ENCODE data around the gene NFKB1.
A peak's percentile ranks its signal among the peaks of the same experiment; 100 is the strongest.

NFKB1 gene

DNA sequence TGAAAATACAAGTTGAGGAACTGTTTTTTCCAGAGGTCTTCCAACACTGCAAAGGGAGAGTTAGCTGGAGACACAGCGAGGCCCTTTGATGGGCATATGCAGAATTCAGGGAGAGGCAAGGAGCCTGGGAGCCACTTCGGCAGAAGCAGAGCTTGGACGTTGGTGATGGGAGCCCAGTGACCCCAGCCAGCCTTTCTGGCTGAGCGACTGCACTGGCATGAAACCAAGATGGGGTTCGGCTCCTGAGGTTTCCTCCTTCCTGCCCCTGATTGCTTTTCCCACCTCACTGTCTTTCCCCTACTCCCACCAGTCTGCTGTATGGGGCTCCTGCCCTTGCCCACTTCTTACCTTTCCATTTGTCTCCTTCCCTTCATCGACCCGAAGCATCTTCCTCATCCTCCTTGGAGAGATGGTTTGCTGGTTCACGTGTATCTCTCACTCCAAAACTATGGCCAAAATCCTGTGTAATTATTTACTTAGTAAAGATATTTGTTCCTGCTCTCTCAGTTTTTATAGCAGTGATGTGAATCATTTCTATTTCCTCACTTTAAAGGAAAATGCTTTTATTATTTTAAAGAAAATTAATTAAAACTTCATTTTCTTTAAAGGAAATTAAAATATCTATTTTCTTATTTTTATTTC is 100.5 kb downstream of the NFKB1 start:
- no peak overlapping the region for H3K9ac ChIP-seq
- peaks cover 98 to 100% (median 100%) of the 10 kb centered on the region in 11 experiments for H3K36me3 ChIP-seq
- H3K9me3 ChIP-seq (replicated peaks in 1 of 11) = no peaks in the 10 kb centered on the region
- H3K4me1 ChIP-seq = peaks cover 0 to 23% (median 0%) of the 10 kb centered on the region in 10 experiments; a peak in 6 of 20 replicates
- no peak overlapping the region for H3K27ac ChIP-seq
- H3K4me3 ChIP-seq = no peak overlapping the region
- no peak overlapping the region for H3K4me2 ChIP-seq
- H3K27me3 ChIP-seq = no peaks in the 10 kb centered on the region
- TF ChIP-seq Cebpa-rat (IDR thresholded peaks at IDR 0.05) = no peak
- H4K20me1 ChIP-seq = peaks cover 0 to 9% (median 0%) of the 10 kb centered on the region in 11 experiments; a peak in 2 of 22 replicates

DNA sequence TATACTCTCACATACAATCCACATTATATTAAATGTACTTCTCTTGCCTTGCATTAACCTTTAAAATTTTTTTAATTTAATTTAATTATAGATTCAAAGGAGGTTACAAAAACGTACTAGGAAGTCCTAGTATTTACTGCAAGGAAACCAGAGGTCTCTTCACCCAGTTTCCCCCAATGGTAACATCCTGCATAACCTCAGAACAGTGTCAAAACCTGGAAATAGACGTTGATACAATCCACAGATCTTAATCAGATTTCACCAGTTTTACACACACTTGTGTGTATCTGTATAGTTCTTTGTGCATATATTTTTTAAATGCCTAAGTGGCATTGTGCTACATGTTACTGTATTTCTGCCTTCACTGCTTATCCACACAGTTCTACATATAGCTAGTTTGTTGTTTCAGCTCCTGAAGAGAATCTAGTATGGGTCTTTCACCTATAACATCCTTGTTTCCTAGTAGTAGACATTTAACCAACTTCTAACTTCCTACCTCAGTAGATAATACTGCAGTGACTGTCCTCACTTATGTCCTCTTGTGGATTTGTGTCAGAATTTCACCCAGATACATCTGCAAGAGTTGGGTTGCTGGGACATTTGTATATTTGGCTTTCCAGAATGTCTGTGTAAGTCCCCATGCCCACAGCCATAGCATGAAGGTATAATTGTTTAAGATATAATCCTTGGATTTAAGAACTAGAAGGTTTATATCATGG is 103.2 kb downstream of the NFKB1 start:
- no peak overlapping the region for H3K27ac ChIP-seq
- H3K4me1 ChIP-seq = peaks cover 0 to 3% (median 1%) of the 10 kb centered on the region in 10 experiments; a peak in 6 of 20 replicates
- no peaks in the 10 kb centered on the region for H3K9me3 ChIP-seq (replicated peaks in 1 of 11)
- peaks cover 98 to 100% (median 100%) of the 10 kb centered on the region in 11 experiments for H3K36me3 ChIP-seq
- no peak overlapping the region for H3K9ac ChIP-seq
- H3K4me3 ChIP-seq = no peak overlapping the region
- TF ChIP-seq Cebpa-rat (IDR thresholded peaks at IDR 0.05) = no peak
- peaks cover 0 to 4% (median 0%) of the 10 kb centered on the region in 11 experiments; a peak in 1 of 22 replicates for H4K20me1 ChIP-seq
- no peak overlapping the region for H3K4me2 ChIP-seq
- H3K27me3 ChIP-seq = no peaks in the 10 kb centered on the region

DNA sequence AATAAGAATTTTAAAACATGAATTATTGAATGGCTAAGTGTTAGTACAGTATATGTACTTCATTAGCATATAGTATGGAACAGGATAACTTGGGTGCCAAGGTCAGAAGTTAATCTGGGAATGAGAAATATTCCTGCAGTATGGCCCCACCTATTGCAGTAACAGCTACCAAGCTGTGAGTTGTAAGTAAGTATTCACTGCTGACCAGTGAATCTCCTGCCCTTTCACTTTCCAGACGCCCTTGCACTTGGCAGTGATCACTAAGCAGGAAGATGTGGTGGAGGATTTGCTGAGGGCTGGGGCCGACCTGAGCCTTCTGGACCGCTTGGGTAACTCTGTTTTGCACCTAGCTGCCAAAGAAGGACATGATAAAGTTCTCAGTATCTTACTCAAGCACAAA is 105.1 kb downstream of the NFKB1 start:
- Histone ChIP-seq H3K4me2 (no peak overlapping the region), H3K36me3 (peaks cover 94 to 100% (median 99%) of the 10 kb centered on the region in 11 experiments), H4K20me1 (peaks cover 0 to 9% (median 0%) of the 10 kb centered on the region in 11 experiments; a peak in 2 of 22 replicates), H3K27me3 (no peaks in the 10 kb centered on the region), H3K9me3 (replicated peaks in 1 of 11) (no peaks in the 10 kb centered on the region), H3K4me1 (peaks cover 2 to 22% (median 16%) of the 10 kb centered on the region in 10 experiments), H3K9ac (no peak overlapping the region), H3K27ac (no peak overlapping the region), H3K4me3 (no peak overlapping the region)
- no peak for TF ChIP-seq Cebpa-rat (IDR thresholded peaks at IDR 0.05)

DNA sequence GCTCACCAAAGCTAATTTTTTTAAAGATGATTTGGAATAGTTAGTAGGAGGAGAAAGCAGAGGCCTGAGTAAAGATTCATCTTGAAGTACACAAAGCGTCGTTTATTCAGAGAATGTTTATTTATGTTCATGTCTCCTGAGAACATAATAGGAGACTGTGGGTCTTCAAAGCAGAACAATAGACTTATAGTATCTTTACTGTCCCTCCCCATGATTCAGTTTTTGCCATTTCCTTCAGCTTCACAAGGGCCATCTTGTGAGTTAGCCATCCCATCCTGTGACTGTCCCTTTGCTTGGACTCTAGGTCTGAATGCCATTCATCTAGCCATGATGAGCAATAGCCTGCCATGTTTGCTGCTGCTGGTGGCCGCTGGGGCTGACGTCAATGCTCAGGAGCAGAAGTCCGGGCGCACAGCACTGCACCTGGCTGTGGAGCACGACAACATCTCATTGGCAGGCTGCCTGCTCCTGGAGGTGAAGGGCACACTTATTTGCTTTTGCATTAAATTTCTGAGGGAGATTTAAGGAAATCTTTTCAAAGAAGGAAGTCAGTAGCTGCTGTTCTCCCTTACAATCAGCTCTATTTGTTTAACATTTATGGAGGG is 105.8 kb downstream of the NFKB1 start:
- Histone ChIP-seq H3K4me1 (peaks cover 9 to 29% (median 23%) of the 10 kb centered on the region in 10 experiments), H4K20me1 (peaks cover 0 to 16% (median 0%) of the 10 kb centered on the region in 11 experiments; a peak in 2 of 22 replicates), H3K27me3 (no peaks in the 10 kb centered on the region), H3K9me3 (replicated peaks in 1 of 11) (no peaks in the 10 kb centered on the region), H3K4me3 (no peak overlapping the region), H3K36me3 (peaks cover 94 to 100% (median 99%) of the 10 kb centered on the region in 11 experiments), H3K27ac (no peak overlapping the region), H3K9ac (no peak overlapping the region), H3K4me2 (no peak overlapping the region)
- no peak for TF ChIP-seq Cebpa-rat (IDR thresholded peaks at IDR 0.05)

DNA sequence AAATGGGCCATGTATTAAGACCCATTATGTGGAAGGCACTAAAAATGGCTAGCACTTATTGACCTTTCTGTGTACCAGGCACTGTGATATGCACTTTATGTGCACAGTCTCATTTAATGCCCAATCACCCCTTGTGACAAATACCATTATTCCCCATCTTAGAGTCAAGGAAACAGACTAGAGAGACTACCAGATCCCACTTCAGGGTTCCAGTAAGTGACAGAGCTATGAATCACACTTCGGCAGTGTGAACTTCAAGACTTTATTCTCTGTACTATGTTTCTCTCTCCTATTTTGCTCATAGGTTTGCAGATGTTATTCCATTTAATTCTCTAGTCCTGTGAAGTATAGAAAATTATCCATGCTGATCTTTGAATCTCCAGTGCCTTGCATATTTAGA is 107.0 kb downstream of the NFKB1 start:
- Histone ChIP-seq H3K4me1 (peaks cover 22 to 41% (median 35%) of the 10 kb centered on the region in 10 experiments), H4K20me1 (peaks cover 0 to 26% (median 0%) of the 10 kb centered on the region in 11 experiments; a peak in 2 of 22 replicates), H3K27ac (no peak overlapping the region), H3K4me2 (no peak overlapping the region), H3K9ac (no peak overlapping the region), H3K36me3 (peaks cover 91 to 100% (median 98%) of the 10 kb centered on the region in 11 experiments), H3K9me3 (replicated peaks in 1 of 11) (no peaks in the 10 kb centered on the region), H3K4me3 (no peak overlapping the region), H3K27me3 (no peaks in the 10 kb centered on the region)
- no peak for TF ChIP-seq Cebpa-rat (IDR thresholded peaks at IDR 0.05)

DNA sequence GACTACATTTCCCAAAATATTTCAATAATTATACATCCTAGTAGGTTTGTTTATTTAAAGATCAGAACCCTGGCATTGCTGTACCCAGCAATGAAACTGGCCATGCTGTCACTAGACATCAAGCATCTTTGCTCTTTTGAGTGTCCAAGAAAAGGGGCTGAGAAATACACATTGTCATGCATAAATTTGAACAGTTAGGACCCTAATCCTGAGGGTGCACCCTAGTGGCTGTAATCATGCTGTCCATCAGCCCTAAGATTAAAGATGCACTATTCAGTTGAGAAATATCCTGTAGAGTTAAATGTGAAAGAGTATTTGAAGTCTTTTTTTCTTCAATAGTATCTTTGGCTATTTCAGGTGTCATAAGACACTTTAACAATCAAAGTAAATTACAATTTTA is 108.8 kb downstream of the NFKB1 start:
- no peaks in the 10 kb centered on the region for H3K9me3 ChIP-seq (replicated peaks in 1 of 11)
- H3K36me3 ChIP-seq = peaks cover 91 to 100% (median 98%) of the 10 kb centered on the region in 11 experiments
- peak overlapping the region in 6 of 11 experiments; percentile 35 to 86 (median 66); a peak in 10 of 22 replicates for H3K4me2 ChIP-seq
- H3K9ac ChIP-seq = no peak overlapping the region
- peaks cover 0 to 34% (median 0%) of the 10 kb centered on the region in 11 experiments; a peak in 1 of 22 replicates for H4K20me1 ChIP-seq
- H3K27me3 ChIP-seq = no peaks in the 10 kb centered on the region
- H3K4me3 ChIP-seq = no peak overlapping the region
- no peak overlapping the region for H3K27ac ChIP-seq
- peaks cover 40 to 60% (median 50%) of the 10 kb centered on the region in 10 experiments for H3K4me1 ChIP-seq
- TF ChIP-seq Cebpa-rat (IDR thresholded peaks at IDR 0.05) = no peak

DNA sequence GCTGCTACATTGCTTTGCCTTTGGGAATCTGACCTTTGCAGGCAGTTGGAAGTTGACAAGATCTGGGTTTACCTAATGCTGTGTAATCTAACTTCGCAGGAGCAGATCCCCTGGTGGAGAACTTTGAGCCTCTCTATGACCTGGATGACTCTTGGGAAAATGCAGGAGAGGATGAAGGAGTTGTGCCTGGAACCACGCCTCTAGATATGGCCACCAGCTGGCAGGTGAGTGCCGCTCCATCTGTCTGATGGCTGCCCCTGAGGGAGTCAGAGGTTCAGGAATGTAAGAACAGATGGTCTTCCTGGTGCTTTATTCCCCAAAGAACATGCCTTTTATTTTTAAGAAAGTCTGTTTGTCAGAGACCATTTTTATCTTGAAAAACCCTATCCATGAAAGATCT is 109.3 kb downstream of the NFKB1 start:
- Histone ChIP-seq H3K36me3 (peaks cover 91 to 100% (median 98%) of the 10 kb centered on the region in 11 experiments), H3K27ac (peak overlapping the region in 1 of 11 experiments; percentile 6; a peak in 1 of 22 replicates), H4K20me1 (peaks cover 0 to 34% (median 0%) of the 10 kb centered on the region in 11 experiments; a peak in 1 of 22 replicates), H3K4me1 (peaks cover 43 to 60% (median 52%) of the 10 kb centered on the region in 10 experiments), H3K27me3 (no peaks in the 10 kb centered on the region), H3K9ac (peak overlapping the region in 1 of 11 experiments; percentile 26; a peak in 2 of 22 replicates), H3K4me3 (no peak overlapping the region), H3K9me3 (replicated peaks in 1 of 11) (no peaks in the 10 kb centered on the region), H3K4me2 (peak overlapping the region in 6 of 11 experiments; percentile 35 to 86 (median 66); a peak in 12 of 22 replicates)
- TF ChIP-seq Cebpa-rat (IDR thresholded peaks at IDR 0.05) = no peak

DNA sequence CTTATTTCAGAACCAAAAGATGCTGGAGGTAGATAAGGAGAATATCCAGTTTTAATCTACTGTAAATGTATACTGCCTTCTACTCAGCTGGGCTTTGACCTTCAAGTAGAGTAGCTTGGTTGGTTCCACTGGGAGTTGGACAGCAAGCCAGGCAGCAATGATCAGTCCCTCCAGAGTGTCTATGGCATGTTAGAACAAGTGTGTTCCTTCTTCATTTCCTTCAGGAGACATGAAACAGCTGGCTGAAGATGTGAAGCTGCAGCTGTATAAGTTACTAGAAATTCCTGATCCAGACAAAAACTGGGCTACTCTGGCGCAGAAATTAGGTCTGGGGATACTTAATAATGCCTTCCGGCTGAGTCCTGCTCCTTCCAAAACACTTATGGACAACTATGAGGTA is 111.1 kb downstream of the NFKB1 start:
- H3K36me3 ChIP-seq = peaks cover 91 to 100% (median 98%) of the 10 kb centered on the region in 11 experiments
- H3K9ac ChIP-seq = peak overlapping the region in 5 of 11 experiments; percentile 2 to 63 (median 24); a peak in 3 of 22 replicates
- H3K27ac ChIP-seq = peak overlapping the region in 6 of 11 experiments; percentile 33 to 73 (median 56); a peak in 6 of 22 replicates

More for the DNA sequence above, 111.1 kb downstream of the NFKB1 start:
- Histone ChIP-seq H3K9me3 (replicated peaks in 1 of 11) (no peaks in the 10 kb centered on the region), H4K20me1 (peaks cover 0 to 34% (median 0%) of the 10 kb centered on the region in 11 experiments; a peak in 1 of 22 replicates), H3K27me3 (no peaks in the 10 kb centered on the region), H3K4me1 (peaks cover 43 to 64% (median 54%) of the 10 kb centered on the region in 10 experiments), H3K4me3 (no peak overlapping the region), H3K4me2 (peak overlapping the region; percentile 59 to 86 (median 70))
- TF ChIP-seq Cebpa-rat (IDR thresholded peaks at IDR 0.05) = no peak

Measured in BLaER1 treated with 17β-estradiol and CSF1 and Interleukin-3, amounts not matched to agents 10 nM and 100 nM (cell line).